Omental fat pad (tissue), 4 donors: ENCODE measurements around the gene ATRIP. TPM values are rescaled to one million over a fixed set of nuclear protein-coding genes. Genes with fewer than 3 reads are reported as not detected.

Source experiments
- ATAC-seq: fragments of 150-250 bp; one replicate; pipeline ENCODE4 v1.9.1; 2016; ENCODE audit warnings: mild to moderate bottlenecking, moderate library complexity; ENCODE audit not compliant: low FRiP score
- DNase-seq: peaks from one replicate; pipeline ENCODE4 v3.0.0-alpha.2; 2019; ENCODE audit warnings: low spot score
- total RNA-seq, 4 donors: library from RNA; depleted of rRNA; stranded (reverse); fragments of >200 nt; gene quantifications; one replicate each; pipeline ENCODE4 v1.1.0, GENCODE V29; 2016
- TF ChIP-seq, protein P1 (sequence below), 3 donors: fragments of 450-650 bp; IDR thresholded peaks; one replicate each; pipeline ENCODE4 v1.5.1; 2016 to 2017; ENCODE audit warnings: antibody characterized with exemption in 3 of 3, mild to moderate bottlenecking in 3 of 3, moderate library complexity in 2 of 3

The ATRIP gene
- total RNA-seq, 4 donors from 2014 or later: 4.0 to 6.5 (median 5.5) TPM

DNA sequence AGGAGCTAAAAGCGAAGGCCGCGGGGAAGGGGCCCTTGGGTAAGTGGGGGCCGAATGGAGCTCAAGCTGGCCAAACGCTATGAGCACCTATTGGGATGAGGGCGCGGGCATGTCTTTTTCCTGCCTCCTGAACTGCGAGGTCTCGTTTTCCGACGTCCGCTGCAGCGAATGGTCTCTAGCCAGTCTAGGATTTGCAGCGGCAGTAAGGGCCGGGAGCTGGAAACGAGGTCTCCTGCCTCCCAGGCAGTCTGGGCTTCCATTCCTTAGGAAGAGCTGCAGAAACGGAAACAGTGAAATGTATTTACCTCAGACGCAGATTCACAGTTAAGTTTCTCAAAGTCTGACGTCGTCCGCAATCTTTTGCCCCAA, 6.0 kb upstream of the ATRIP start:
- DNase-seq (no peak), ATAC-seq (no peak)
- TF ChIP-seq, protein P1, sequence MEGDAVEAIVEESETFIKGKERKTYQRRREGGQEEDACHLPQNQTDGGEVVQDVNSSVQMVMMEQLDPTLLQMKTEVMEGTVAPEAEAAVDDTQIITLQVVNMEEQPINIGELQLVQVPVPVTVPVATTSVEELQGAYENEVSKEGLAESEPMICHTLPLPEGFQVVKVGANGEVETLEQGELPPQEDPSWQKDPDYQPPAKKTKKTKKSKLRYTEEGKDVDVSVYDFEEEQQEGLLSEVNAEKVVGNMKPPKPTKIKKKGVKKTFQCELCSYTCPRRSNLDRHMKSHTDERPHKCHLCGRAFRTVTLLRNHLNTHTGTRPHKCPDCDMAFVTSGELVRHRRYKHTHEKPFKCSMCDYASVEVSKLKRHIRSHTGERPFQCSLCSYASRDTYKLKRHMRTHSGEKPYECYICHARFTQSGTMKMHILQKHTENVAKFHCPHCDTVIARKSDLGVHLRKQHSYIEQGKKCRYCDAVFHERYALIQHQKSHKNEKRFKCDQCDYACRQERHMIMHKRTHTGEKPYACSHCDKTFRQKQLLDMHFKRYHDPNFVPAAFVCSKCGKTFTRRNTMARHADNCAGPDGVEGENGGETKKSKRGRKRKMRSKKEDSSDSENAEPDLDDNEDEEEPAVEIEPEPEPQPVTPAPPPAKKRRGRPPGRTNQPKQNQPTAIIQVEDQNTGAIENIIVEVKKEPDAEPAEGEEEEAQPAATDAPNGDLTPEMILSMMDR (IDR thresholded peaks at IDR 0.05): no peak

- ATAC-seq (no peak), DNase-seq (no peak)
- TF ChIP-seq, protein P1 (IDR thresholded peaks at IDR 0.05): no peak
Observed at GRCh38 chr3:48441940-48442339, 4.6 kb upstream of the ATRIP start.

GRCh38 chr3:48445277-48445882, 1.2 kb upstream of the ATRIP start:
- ATAC-seq: no peak
- TF ChIP-seq, protein P1 (IDR thresholded peaks at IDR 0.05): no peak
- no peak for DNase-seq

DNA sequence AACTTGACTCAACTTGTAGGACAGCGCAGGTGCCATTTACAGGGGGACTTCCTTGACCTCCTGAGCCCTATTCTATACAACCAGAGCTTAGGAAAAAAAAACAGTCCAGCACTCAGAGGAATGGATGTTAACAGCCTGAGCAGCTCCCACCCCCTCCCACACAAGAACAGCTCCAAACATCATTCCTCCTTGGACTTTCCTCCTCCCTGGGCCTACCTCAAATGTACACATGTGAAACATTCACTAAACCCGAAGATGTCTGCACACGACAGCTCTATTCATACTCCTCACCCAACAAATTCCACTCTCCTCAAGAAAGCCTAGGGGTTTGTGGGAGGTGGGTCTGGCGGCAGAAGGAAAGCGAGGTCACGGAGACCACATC, 503 bp upstream of the ATRIP start:
- ATAC-seq (no peak), DNase-seq (no peak)
- TF ChIP-seq, protein P1 (IDR thresholded peaks at IDR 0.05): no peak

DNA sequence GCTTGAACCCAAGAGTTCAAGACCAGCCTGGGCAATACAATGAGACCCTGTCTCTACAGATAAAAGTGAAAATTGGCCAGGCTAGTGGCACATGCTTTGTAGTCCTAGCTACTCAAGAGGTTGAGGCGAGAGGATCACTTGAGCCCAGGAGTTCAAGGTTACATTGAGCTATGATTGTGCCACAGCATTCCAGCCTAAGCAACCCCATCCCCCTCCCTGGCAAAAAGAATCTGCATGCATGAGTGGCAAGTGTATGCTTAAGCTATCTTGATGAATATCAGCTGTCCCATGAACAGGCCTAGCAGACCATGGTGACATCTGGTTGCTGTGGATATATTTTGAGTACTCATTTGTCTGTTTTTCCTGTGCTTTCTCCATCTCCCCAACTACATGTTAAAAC, 4.7 kb downstream of the ATRIP start:
- TF ChIP-seq, protein P1 (IDR thresholded peaks at IDR 0.05): no peak
- no peak for DNase-seq
- no peak for ATAC-seq

GRCh38 chr3:48456456-48456855, 9.9 kb downstream of the ATRIP start:
- no peak for DNase-seq
- TF ChIP-seq, protein P1 (IDR thresholded peaks at IDR 0.05): no peak
- ATAC-seq: no peak

GRCh38 chr3:48459331-48459730, 12.8 kb downstream of the ATRIP start:
- TF ChIP-seq, protein P1 (IDR thresholded peaks at IDR 0.05): no peak
- ATAC-seq: no peak

More at GRCh38 chr3:48459331-48459730, 12.8 kb downstream of the ATRIP start:
- no peak for DNase-seq
